AG09309 (cell line): Measurements from ENCODE around the gene SLFN12L.
A peak's percentile ranks its signal among the peaks of the same experiment; 100 is the strongest.

Experiments
- DNase-seq: peaks from one replicate; pipeline ENCODE4 v3.0.0-alpha.2; 2010; ENCODE audit warnings: low read depth
- H3K4me3 ChIP-seq: 2 replicates; pipeline ENCODE4 v1.5.1; 2011; ENCODE audit warnings: mild to moderate bottlenecking, low read depth, low read length, moderate library complexity; ENCODE audit not compliant: control insufficient read depth
- TF ChIP-seq, protein P1 (sequence below): IDR thresholded peaks from 2 replicates; pipeline ENCODE4 v1.5.1; 2011; ENCODE audit warnings: mild to moderate bottlenecking, low read depth, low read length, inconsistent platforms; ENCODE audit not compliant: insufficient read depth, control insufficient read depth; ENCODE audit errors: missing control alignments

SLFN12L gene

DNA sequence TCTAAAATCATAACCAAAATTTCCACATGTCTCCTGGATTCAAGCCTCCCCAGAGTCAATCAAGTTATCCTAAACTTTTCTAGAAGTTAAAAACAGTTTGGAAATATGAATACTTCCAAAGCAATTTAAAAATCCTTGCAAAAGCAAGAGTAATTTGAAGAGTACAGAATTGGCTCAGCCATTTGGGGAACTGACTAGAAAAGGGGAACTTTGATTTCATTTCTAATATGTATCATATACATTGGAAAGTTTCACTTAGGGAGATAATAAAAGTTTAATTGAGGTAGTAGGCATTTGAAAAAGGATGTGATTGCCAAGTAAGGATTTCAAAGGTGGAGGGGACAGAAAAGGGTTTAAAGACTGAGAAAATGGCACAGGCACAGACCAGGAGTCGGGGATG, 9.0 kb upstream of the SLFN12L start:
- no peak overlapping the region for H3K4me3 ChIP-seq
- DNase-seq = no peak
- TF ChIP-seq, protein P1, sequence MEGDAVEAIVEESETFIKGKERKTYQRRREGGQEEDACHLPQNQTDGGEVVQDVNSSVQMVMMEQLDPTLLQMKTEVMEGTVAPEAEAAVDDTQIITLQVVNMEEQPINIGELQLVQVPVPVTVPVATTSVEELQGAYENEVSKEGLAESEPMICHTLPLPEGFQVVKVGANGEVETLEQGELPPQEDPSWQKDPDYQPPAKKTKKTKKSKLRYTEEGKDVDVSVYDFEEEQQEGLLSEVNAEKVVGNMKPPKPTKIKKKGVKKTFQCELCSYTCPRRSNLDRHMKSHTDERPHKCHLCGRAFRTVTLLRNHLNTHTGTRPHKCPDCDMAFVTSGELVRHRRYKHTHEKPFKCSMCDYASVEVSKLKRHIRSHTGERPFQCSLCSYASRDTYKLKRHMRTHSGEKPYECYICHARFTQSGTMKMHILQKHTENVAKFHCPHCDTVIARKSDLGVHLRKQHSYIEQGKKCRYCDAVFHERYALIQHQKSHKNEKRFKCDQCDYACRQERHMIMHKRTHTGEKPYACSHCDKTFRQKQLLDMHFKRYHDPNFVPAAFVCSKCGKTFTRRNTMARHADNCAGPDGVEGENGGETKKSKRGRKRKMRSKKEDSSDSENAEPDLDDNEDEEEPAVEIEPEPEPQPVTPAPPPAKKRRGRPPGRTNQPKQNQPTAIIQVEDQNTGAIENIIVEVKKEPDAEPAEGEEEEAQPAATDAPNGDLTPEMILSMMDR = no peak

DNA sequence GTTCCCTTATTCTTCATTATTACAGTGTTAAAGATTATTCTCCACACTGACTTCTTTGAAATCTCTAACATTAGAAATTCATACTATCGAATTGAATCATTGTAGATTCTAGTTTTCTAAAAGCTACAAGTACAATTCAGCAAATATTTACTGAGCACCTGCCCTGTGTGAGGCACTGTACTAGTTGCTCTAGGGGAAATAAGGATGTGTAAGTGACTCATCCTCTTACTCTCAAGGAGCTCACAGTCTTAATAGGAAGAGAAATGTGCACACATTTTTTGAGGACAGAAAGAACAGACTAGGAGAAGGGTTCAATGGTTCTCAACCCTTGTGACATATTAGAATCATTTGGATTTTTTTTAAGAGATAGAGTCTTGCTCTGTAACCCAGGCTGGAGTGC, 7.7 kb upstream of the SLFN12L start:
- no peak overlapping the region for H3K4me3 ChIP-seq
- DNase-seq = no peak
- TF ChIP-seq, protein P1 = no peak

DNA sequence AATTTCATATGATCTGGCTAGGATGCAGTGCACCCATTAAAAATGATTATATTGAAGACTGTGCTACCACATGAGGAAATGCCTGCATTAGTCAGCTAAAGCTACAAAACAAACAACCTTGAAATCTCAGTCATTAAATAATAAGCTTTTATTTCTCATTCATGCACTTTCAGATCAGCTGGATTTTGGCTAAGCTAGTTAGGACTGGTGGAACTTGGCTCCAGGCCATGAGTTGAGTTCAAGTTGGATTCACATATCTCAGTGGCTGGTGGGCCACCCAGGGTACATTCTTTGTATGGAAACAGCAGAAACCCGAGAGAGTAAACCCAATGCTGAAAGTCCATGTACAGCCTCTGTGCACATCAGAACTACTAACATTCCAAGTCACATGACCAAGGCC, 6.4 kb upstream of the SLFN12L start:
- H3K4me3 ChIP-seq = no peak overlapping the region
- TF ChIP-seq, protein P1 = no peak
- no peak for DNase-seq

DNA sequence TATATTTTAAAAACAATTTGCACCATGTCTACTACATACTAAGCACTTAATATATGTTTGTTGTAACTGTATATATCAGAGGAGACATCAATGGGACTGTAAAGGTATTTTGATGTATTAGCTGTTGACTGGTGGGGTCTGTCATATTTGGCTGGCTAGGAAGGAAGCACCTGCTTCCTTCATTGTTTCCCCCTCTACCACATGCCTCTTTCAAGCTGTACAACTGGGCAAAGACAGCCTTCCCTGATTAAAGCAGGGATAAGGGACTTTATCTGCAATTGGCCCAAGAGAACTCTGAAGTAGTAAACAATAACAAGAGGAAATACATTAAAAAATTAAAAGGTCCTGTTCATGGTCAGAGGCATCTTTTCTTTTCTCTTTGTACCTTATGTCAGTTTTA, 5.5 kb upstream of the SLFN12L start:
- TF ChIP-seq, protein P1 = no peak
- H3K4me3 ChIP-seq = no peak overlapping the region
- no peak for DNase-seq

DNA sequence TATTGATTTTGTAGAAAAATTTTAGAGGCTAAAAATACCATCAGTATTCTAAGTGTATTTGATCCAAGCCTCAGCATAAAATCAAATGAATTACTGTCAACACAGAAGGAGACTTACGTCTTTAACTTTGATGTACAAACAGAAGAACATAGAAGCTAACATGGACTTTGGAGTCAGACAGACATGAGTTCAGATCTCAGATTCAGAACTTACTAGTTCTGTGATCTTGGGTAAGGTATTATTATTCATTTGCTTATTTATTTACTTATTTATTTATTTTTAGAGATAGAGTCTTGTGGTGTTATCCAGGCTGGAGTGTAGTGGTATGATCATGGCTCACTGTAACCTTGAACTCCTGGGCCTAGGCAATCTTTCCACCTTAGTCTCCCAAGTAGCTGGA, 4.0 kb upstream of the SLFN12L start:
- DNase-seq = no peak
- TF ChIP-seq, protein P1 = no peak
- H3K4me3 ChIP-seq = no peak overlapping the region

DNA sequence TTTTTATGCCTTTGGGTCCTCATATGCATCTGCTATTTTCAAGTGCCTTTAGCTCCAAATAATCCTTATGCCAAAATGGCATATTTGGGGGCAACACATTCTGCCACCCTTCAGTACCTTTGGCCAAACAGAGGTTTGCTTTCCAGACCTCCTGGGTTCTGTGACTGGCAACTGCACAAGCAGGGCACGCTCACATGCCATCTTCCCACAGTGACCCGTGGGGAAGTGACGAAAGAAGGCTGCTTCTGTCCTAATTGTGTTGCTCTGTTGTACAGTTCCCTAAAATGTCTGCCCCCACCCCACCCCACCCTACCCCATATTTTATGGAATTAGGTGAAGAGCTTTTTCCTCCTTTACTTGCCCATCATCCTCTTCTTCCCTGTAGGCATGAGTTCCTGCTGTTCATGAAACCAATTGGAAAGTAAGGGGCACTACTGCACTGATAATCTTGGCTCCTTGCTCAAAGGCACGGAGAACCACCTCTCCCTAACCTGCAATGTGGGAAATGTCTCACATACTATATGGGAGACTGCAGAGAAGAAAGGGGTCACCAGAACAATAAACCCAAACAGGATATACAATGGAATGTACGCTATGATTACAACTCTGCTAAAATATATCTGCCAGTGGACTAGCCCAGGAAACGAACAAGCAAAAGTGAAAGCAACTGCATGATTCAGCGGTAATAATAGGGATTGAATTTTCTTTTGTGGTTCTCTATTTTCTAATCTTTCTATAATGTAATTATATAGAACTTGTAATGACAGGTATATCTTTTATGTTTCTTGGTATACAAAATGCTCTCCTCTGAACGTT, 3.3 kb upstream of the SLFN12L start:
- TF ChIP-seq, protein P1 = no peak

DNA sequence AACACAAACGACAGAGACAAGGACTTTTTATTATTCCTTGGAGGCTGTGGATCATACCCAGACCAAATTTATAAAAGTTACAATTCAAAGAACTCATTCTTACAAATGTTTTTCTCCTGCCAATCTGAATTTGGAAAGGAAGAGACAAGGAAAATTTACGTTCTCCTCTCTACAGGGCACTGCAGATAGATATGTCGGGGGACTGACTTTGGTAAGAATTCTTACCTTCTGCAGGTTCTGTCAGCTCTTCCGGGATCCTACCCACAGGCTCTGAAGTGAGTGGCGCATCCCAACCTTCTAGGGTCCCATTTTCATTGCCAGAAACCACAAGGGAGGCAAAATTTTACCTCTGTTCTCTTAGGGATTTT, 2.2 kb upstream of the SLFN12L start:
- TF ChIP-seq, protein P1 = no peak
- no peak overlapping the region for H3K4me3 ChIP-seq
- DNase-seq = no peak

More for the DNA sequence above, 3.3 kb upstream of the SLFN12L start:
- DNase-seq = peak; percentile 8
- peak overlapping the region; percentile 3; the same call in 1 of the 2 replicates for H3K4me3 ChIP-seq
